GM18517 (cell line): ENCODE results near the gene ELMOD3.
"Not testable (repeated sequence)": the region's sequence is repeated elsewhere in the genome, so short reads cannot be mapped to it uniquely, and the experiment has no call there.

Experiments
- ATAC-seq: cut with Tn5 transposase; IDR thresholded peaks from one replicate; pipeline ENCODE4 v1.9.1; 2021; ENCODE audit warnings: mild to moderate bottlenecking, moderate library complexity; ENCODE audit not compliant: unreplicated experiment

The ELMOD3 gene

GRCh38 chr2:85329181-85329651 is 25.4 kb upstream of the ELMOD3 start:
- ATAC-seq, result no peak

GRCh38 chr2:85329701-85330100 is 24.9 kb upstream of the ELMOD3 start:
- not testable (repeated sequence) for ATAC-seq

- ATAC-seq, result no peak
Observed at GRCh38 chr2:85330839-85331636, 23.5 kb upstream of the ELMOD3 start.

GRCh38 chr2:85333877-85334276 is 20.7 kb upstream of the ELMOD3 start:
- ATAC-seq, result not testable (repeated sequence)

GRCh38 chr2:85334928-85335327 is 19.6 kb upstream of the ELMOD3 start:
- no peak for ATAC-seq

- no peak for ATAC-seq
Observed at GRCh38 chr2:85340034-85340892, 14.3 kb upstream of the ELMOD3 start.

GRCh38 chr2:85341269-85342029 is 13.1 kb upstream of the ELMOD3 start:
- ATAC-seq, result no peak

- no peak for ATAC-seq
Observed at GRCh38 chr2:85342156-85342555, 12.4 kb upstream of the ELMOD3 start.

GRCh38 chr2:85343207-85343895 is 11.2 kb upstream of the ELMOD3 start:
- ATAC-seq, result not testable (repeated sequence)

- no peak for ATAC-seq
Observed at GRCh38 chr2:85344356-85344954, 10.1 kb upstream of the ELMOD3 start.

- ATAC-seq, result no peak
Observed at GRCh38 chr2:85347599-85347998, 7.0 kb upstream of the ELMOD3 start.

GRCh38 chr2:85353876-85354285 is 688 bp upstream of the ELMOD3 start:
- ATAC-seq, result peak; percentile 1

GRCh38 chr2:85355073-85355410 is 473 bp downstream of the ELMOD3 start:
- ATAC-seq, result peak; percentile 5

- ATAC-seq, result no peak
Observed at GRCh38 chr2:85355521-85355920, 952 bp downstream of the ELMOD3 start.

- no peak for ATAC-seq
Observed at GRCh38 chr2:85356186-85356585, 1.6 kb downstream of the ELMOD3 start.

GRCh38 chr2:85357736-85358135 is 3.2 kb downstream of the ELMOD3 start:
- no peak for ATAC-seq

- not testable (repeated sequence) for ATAC-seq
Observed at GRCh38 chr2:85362653-85363387, 8.3 kb downstream of the ELMOD3 start.

- ATAC-seq, result no peak
Observed at GRCh38 chr2:85367180-85367579, 12.6 kb downstream of the ELMOD3 start.

GRCh38 chr2:85368921-85369320 is 14.4 kb downstream of the ELMOD3 start:
- ATAC-seq, result no peak
